GM21529 (cell line): ENCODE measurements around the gene CADM3.

ENCODE experiments used
- ATAC-seq: cut with Tn5 transposase; IDR thresholded peaks from one replicate; pipeline ENCODE4 v1.9.1; 2021; ENCODE audit not compliant: unreplicated experiment

Gene CADM3

GRCh38 chr1:159173320-159173719, 1.9 kb downstream of the CADM3 start:
- ATAC-seq: no peak

GRCh38 chr1:159175571-159175970, 4.2 kb downstream of the CADM3 start:
- ATAC-seq: no peak

- no peak for ATAC-seq
Measured at GRCh38 chr1:159177272-159177907, 6.0 kb downstream of the CADM3 start.

- no peak for ATAC-seq
Measured at GRCh38 chr1:159179906-159180305, 8.5 kb downstream of the CADM3 start.

- ATAC-seq: no peak
Measured at GRCh38 chr1:159180516-159180915, 9.1 kb downstream of the CADM3 start.

- no peak for ATAC-seq
Measured at GRCh38 chr1:159181328-159182024, 10.1 kb downstream of the CADM3 start.

GRCh38 chr1:159184201-159184600, 12.8 kb downstream of the CADM3 start:
- ATAC-seq: no peak

- no peak for ATAC-seq
Measured at GRCh38 chr1:159185121-159185520, 13.7 kb downstream of the CADM3 start.

GRCh38 chr1:159187033-159187432, 15.6 kb downstream of the CADM3 start:
- ATAC-seq: no peak

GRCh38 chr1:159187647-159188374, 16.4 kb downstream of the CADM3 start:
- no peak for ATAC-seq

GRCh38 chr1:159188375-159188788, 17.0 kb downstream of the CADM3 start:
- ATAC-seq: peak; percentile 97

- no peak for ATAC-seq
Measured at GRCh38 chr1:159190441-159190840, 19.0 kb downstream of the CADM3 start.

GRCh38 chr1:159196543-159196942, 25.1 kb downstream of the CADM3 start:
- no peak for ATAC-seq

- ATAC-seq: peak; percentile 76
Measured at GRCh38 chr1:159197561-159198557, 26.4 kb downstream of the CADM3 start.

GRCh38 chr1:159199901-159200300, 28.5 kb downstream of the CADM3 start:
- ATAC-seq: no peak

- ATAC-seq: no peak
Measured at GRCh38 chr1:159200769-159201168, 29.4 kb downstream of the CADM3 start.

GRCh38 chr1:159201642-159202041, 30.2 kb downstream of the CADM3 start:
- ATAC-seq: no peak

GRCh38 chr1:159203610-159204009, 32.2 kb downstream of the CADM3 start:
- no peak for ATAC-seq

GRCh38 chr1:159204161-159205141, 33.0 kb downstream of the CADM3 start, which contains the start of gene ACKR1:
ACKR1 (plus strand) TSS chr1:159204875; CDS start chr1:159204960, 85 bp downstream.
- ATAC-seq: no peak

GRCh38 chr1:159205225-159205624, 33.8 kb downstream of the CADM3 start:
- ATAC-seq: no peak
